ENCODE results near the gene ZNF628.
A peak's percentile ranks its signal among the peaks of the same experiment; 100 is the strongest.

Gene ZNF628

DNA sequence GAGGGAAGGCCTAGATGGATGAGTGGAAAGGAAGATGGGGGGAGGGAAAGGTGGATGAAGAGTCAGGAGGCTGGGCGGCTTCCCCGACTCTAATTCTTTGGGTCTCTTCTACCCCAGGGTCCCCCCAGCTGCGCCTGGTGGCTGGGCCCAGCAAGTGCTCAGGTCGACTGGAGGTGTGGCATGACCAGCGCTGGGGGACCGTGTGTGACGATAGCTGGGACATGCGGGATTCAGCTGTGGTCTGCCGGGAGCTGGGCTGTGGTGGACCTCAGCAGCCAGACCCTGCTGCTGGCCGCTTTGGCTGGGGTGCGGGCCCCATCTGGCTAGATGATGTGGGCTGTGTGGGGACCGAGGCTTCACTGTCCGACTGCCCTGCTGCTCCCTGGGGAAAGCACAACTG is 21.3 kb downstream of the ZNF628 start:
- no peak for DNase-seq

DNA sequence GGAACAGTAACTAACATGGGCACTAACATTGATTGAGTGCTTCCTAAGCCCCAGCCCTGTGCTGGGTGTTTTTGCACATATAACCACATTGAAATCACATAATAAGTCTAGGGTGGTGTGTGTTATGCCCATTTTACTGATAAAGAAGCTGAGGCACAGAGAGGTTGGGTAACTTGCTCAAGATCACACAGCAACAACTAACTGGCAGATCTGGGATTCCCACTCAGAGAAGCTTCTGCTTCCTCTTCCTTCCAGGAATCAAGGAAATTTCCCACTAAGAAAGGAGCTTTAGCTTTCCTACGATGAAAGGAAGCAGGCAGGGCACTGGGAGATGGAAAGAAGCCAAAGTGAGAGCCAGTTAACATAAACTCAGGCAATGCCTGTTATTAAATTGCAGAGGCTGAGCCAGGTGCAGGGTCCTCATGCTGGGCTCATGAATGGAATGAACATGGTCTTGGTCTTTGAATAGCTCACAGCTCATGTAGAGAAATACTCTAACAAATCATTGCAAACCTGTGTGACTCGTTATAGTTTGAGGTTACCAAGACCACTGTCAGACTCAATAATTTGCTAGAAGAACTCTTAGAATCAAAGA is 21.9 kb downstream of the ZNF628 start:
- no peak for DNase-seq

DNA sequence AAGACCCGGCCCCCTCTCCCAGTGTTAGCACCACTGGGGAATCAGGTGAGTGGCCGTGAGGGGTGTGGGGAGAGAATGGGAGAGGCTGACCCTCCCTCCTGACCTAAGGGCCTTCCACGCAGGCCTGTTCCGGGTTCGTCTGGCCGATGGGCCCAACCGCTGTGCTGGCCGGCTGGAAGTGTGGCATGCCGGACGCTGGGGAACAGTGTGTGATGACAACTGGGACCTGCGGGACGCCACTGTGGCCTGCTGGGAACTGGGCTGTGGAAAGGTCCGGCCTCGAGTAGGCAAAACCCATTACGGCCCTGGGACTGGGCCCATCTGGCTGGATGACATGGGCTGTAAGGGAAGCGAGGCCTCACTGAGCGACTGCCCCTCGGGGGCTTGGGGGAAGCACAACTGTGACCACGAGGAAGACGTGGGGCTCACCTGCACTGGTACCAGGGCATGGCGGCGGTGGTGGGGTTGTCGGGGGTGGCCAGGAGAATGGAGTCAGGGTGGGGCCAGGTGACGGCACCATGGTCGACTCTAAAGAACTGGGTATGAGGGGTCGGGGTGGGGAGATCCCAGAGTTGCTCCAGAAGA is 24.0 kb downstream of the ZNF628 start:
- DNase-seq, result no peak

DNA sequence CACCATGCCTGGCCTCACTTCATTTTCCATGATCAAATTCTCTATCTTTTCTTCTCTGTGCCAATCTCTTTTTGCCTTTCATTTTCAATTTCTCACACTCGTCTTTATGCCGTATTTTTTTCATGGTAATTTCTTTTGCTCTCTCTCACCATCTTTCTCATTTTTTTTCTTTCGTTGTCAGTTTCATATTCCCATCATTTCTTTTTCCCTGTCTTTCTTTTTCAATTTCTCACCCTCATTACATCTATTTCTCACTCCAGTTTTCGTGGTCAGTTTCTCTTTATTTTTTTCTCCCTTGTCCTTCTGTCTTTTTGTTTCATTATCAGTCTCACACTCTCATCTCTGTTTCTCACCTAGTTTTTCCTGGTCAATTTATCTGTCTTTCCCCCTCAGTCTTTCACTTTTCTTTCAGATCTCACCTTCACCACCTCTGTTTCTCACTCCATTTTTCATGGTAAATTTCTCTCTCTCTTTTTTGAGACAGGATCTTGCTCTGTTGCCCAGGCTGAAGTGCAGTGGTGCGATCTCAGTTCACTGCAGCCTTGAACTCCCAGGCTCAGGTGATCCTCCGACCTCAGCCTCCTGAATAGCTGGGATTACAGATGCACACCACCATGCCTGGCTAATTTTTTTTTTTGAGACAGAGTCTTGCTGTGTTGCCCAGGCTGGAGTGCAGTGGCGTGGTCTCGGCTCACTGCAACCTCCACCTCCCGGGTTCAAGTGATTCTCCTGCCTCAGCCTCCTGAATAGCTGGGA is 26.0 kb downstream of the ZNF628 start:
- no peak for DNase-seq

DNA sequence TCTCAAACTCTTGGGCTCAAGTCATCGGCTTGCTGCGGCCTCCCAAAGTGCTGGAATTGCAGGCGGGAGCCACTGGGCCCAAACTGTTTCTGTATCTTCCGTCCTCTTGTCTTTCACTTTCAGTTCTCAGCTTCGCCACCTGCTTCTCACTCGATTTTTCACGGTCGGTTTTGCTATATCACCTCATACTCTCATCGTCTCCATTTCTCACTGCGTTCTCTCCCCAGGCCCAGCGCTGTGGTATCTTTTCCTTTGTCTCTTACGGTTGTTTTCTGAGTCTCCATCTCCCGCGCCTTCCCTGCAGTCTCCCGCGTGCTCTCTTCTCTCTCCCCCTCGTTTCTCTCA is 26.7 kb downstream of the ZNF628 start:
- DNase-seq, result no peak

DNA sequence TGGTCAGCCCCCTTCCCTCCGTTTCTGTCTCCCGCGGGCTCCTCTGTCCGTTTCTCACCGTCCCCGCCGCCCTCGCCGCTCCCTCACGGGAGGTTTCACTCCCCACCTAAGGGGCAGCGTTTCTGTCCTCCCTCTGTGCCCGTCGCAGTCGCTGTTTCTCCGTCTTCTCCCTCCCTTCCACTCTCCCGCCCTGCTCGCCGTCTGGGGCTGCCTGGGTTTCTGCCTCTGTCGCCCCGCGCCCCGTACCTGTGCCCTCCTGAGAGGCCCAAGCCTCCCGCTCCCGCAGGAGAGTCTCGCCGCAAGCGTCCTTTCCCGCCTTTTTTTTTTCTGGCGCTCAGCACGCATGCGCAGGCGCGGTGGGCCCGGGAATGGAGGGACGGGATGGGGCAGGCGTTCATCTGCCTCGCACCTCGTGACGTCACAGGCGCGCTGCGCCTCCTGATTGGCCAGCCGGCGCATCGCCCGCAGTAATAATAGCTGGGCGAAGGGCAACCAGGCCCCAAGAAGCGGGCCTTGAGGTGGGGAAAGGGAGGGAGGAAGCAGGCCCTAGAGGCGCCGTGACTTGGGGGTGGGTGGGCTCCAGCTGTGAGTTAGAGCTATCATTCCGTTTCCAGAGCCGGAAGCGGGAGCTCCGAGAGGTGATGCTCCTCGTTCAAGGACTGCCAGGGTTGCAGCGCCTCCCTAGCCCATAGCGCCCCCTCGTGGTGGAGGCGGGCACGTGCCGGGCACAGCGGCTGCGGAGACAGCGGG is 27.3 kb downstream of the ZNF628 start:
- DNase-seq, result peak; percentile 83

DNA sequence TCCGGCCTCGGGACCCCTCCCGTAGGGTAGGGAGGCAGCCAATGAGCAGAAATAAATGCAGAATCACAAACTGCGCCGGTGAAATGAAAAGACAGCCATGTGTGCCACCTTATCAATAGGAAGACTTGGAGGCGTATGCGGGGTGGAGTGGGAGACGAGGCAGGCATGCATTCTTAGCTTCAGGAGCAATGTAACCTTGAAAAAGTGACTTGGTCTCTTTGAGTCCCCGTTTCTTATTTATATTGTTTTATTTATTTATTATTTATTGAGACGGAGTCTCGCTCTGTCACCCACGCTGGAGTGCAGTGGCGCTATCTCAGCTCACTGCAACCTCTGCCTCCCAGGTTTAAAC is 27.8 kb downstream of the ZNF628 start:
- no peak for DNase-seq

DNA sequence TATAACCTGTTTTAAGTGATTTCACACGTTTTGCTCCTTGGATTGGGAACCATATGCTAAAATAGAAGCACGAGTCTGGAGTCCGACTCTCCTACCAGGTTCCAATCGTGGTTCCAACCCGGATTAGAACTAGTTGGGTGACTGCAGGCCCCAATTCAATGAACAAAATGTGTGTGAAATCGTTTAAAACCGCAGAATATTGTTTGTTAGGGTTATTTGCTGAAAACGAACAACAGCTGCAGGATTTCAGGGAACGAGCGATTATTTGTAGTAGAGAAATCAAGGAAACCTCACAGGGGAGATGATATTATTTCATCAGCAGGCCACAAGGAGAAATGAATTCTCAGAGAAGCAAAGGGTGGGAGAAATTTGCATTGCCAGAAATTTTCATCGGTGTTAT is 28.6 kb downstream of the ZNF628 start:
- DNase-seq, result no peak

DNA sequence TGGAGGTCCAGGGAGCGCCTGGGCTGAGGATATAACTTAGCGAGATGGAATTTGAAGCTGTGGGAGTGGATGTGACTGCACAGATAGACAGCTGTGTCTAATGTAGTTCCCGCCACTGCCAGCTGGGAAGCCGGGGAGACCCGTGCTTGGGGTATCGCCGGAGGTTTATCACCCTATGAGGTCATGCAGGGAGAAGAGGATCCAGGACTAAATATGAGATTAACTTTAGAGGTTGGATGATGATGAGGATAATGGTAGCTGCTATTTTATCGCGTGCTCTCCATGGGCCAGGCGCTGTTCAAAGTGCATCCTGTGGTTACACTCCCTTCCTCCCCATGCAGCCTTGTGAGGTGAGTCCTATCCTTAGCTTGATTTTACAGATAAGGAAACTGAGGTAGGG is 31.7 kb downstream of the ZNF628 start:
- no peak for DNase-seq

DNA sequence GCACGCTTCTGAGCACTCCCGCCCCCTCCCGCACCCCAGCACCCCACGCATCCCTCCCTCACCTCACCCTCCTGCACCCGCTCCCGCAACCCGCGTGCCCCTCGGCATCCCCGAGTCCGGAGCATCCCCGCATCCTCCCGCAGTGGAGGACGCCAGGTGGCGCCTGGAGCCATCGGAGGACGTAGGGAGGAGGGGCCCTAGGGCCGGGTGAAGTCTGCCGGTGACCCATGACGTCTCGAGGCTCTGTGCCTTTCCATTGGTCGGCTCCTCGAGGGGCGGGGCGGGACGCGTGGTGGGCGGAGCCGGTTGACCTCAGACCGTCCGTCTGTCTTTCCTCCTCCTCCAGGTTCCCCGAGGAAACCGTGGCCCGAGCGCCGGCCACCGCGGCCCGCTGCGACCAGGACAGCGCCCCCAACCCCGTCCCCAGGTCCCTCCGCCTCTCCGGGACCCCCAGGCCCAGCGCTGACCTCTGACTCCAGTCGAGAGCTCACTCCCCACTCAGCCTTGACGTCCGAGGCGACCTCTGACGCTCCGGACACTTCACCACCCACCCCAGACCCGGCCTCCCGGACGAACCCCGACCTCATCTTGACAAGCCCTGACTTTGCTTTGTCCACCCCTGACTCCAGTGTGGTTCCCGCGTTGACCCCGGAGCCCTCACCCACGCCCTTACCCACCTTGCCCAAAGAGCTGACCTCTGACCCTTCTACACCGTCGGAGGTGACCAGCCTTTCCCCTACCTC is 40.6 kb downstream of the ZNF628 start:
- peak; percentile 74 for DNase-seq

DNA sequence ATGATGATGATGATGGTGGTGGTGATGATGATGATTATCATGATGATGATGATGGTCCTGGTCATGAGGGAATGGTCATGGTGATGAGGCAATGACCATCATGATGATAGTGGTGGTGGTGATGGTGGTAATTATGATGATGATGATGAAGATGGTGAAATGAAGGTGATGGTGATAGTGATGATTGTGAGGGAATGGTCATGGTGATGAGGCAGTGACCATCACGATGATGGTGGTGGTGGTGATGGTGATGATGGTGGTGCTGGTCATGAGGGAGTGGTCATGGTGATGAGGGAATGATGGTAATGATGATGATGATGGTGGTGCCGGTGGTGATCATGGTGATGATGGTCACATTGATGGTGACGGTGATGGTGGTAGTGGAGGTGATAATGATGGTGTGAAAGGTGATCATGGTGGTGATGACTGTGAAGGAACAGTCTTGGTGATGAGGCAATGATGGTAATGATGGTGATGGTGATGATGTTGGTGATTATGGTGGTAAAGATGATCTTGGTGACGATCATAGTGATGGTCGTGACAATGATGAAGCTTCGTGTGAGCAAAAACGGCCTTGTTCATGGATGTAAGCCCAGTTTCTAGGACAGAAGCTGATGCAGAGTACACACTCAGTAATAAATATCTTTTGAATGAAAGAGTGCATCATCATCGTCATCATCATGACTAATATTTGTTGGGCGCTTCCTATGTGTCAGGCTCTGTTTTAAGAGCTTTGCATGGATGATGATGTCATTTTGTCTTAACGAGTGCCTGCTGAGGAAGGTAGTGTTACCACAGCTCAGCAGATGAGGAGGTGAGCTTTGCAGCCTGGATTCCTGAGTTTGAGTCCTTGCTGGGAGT is 43.3 kb downstream of the ZNF628 start:
- no peak for DNase-seq

DNA sequence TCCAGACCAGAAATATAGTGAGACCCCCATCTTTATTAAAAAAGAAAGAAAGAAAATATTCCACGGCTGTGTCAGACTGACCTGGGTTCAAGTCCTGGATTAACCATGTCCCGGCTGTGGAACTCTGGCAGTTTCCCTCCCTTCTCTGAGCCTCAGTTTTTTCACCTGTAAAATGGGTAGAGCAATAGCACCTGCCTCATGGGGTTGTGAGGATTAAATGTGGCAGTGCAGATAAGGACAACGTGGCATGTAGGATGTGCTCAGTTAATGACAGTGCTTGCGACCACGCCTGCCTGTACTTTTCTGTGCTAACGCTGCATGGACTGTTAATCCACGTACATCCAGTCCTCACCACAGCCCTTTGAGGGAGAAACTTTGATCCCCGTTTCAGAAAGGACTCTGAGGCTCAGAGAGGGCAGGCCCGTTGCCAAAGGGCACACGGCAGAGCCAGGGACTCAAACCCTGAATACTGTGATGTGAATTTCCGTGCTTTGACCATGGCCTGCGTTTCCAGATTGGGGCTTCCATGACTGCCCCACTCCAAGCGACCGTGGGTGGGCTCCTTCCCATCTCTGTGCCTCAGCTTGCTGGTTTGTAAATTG is 44.4 kb downstream of the ZNF628 start:
- DNase-seq, result no peak

DNA sequence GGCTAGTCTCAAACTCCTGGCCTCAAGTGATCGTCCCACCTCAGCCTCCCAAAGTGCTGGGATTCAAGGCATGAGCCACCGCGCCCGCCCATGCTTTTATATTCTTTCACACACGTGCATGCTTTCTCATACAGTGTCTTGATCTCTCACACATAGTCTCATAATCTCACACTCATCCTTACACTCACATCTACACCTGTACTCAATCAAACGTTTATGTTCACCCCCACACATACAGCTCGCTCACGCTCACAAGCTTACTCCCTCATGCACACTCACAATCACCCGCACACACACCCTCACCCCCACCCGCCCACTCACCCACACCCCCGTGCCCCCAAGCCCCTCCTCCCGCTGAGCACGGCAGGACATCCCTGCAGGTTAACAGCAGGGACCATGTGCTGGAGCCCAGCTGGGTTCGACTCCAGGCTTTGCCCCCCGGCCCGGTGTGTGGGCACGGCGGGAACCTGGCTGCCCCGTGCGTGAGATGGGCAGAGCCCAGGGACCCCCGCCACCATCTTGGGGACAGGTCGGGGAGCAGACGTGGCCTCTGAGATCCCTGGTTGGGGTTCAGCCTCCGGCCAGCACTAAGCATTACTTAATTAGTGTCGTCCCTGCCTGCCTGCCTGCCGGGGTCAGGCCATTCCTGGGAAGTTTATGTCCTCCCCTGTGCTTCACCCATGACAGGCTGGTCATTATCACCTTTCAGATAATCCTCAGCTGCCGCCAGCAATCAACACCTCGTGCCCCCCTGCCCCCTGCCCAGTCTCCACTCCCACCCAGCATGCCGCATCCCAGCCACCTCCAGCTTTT is 49.1 kb downstream of the ZNF628 start:
- DNase-seq, result no peak

DNA sequence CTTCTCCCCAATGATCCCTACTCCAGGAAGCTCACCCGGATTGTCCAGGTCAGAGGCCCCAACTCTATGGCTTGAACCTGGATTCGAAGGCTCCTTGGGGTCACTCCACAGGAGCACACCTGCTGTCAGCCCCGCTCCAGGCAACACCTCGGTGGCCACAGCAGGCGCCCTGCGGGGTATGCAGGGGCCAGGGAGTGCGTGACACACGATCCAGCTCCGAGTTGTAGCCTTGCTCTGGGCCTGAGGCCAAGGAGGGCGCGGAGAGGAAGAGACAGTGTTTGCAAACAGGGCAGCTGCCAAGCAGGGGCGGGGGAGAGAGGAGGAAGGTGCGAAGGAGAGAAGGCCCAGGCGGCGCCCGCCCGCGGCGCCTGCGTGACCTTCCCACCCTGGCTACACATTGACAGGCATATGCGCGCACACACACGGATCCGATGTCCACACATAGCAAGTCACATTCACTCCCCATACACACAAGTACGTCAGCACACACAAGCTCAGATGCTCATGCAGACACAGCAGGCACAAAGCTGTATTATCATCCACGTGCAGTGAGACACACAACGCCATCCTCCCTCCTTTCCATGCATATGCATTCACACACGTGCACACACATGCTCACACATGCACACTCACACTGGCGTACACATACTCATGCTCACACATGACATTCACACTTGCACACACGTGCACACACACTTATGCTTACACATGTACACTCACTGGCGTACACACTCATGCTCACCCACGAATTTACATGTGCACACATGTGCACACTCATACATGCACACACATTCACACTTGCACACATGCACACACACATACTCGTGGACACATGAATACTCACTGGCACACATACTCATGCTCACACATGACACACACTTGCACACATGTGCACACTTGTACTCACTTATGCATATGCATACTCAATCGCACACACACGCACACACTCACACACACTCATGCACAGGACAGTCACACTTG is 50.1 kb downstream of the ZNF628 start:
- DNase-seq, result no peak

DNA sequence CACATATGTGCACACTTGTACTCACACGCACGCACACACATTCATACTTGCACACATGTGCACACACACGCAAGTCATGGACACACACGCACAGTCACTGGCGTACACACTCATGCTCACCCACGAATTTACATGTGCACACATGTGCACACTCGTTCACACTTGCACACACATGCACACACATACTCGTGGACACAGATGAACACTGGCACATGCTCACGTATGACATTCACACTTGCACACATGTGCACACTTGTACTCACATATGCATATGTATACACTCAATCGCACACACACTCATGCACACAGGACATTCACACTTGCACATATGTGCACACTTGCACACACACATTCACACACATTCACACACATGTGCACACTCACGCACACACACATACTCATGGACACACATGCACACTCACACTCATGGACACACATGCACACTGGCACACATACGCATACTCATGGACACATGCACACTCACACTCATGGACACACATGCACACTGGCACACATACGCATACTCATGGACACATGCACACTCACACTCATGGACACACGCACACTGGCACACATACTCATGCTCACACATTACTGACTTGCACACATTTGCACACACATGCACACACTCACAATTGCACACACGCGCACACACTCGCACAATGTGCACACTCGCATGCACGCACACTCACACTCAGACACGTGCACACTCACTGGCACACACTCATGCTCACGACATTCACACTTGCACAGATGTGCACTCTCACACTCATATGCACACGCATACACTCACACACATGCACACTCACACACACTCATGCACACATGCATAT is 51.0 kb downstream of the ZNF628 start:
- no peak for DNase-seq

DNA sequence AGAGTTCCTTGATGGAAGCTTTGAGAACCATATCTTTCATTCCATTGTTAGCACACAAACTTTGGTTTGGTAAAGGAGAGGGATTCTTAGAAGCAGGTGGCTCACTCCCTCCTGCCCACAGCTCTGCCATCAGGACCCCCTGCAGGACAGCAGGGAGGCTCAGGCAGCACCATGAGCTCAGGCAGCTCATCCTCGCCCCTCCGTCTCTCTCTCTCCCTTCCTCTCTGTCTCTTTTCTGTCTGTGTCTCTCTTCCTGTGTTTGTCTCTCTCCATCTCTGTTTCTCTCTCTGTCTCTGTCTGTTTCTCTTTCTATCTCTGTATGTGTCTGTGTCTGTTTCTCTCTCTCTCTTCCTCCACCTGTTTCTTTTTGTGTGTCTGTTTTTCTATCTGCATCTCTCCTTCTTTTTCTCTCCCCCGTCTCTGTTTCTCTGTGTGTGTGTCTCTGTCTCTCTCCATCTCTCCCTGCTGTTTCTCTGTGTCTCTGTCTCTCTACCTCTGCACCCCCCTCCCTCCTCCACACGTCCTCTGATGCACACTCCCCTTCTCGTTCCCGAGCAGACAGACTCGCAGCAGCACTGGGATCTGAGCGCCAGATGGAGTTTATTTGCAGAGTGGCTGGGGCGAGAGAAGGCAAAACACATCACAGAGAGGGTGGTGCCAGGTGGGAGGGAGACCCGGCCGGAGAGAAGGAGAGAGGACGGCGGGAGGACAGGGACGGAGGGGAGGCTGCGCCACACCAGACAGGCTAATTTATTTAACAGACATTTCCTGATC is 51.8 kb downstream of the ZNF628 start:
- no peak for DNase-seq

DNA sequence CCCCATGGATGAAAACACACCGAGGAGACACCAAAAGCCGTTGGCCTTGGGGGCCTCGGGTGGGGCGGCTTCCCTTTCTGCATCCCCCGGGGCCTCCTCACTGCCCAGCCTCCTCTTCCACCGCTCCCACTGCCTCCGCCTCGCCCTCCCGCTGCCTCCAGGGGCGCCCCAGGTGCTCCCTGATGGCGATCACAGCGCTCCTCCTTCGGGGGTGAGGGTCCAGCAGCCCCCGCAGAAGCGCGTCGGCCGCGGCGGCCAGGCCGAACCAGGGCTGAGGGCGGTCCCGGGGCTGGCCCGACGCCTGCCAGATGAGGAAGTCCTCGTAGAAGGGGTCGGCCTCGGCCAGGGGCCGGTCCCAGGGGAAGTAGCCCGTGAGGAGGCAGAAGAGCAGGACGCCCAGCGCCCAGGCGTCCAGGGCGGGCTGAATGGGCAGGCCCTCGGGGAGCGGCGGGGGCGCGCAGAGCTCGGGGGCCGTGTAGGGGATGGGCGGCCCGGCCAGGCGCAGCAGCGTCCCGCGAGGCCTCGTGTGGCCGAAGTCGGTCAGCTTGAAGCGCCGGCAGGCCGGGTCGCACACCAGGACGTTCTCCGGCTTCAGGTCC is 53.3 kb downstream of the ZNF628 start:
- DNase-seq, result no peak
